Measurements from ENCODE around the gene LIPJ. TPM values are rescaled to one million over a fixed set of nuclear protein-coding genes. Genes with fewer than 3 reads are reported as not detected.

The LIPJ gene
- total RNA-seq, 2 experiments from 2014 or later = 0.06 TPM; not detected in 1

DNA sequence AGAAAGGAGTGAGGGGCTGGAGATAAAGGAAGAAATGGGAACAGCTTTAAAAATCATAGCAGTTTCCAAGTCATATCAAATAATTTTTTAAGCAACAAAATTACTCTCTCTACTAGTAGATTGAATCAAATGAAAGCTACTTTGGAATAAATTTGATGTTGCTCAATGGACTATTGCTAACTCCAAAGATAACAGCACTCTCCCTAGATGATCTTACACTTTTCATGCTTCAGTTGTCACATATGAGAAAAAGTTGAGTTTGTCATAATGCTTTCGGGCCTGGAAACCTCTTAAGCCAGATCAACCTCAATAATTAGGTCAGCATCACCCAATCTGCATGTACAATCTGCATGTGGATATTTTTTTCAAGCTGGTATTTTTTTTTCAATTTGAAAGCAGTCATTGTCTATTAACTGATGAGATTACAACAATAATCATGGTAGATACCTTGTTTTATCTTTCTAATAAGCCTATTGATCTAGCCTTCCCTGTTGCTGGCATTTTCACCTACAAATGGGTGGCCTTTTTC, 31.3 kb downstream of the LIPJ start:
- no peaks in the 10 kb centered on the region for H3K9me2 ChIP-seq (ENCODE audit: insufficient read depth, low read length)
- H3K4me1 ChIP-seq (ENCODE audit: insufficient read depth, low read length, poor library complexity, severe bottlenecking) = no peaks in the 10 kb centered on the region
- POLR2A ChIA-PET = interaction anchor here (0.6 to 0.8 kb wide), 2 partner anchors 44 to 63 kb away, joined by 3 to 4 read pairs; no protein-coding TSS in a partner anchor
- no peaks in the 10 kb centered on the region for H4K20me1 ChIP-seq (ENCODE audit: insufficient read depth, low read length)
- no peak for DNase-seq (ENCODE audit: low spot score)
- H2AFZ ChIP-seq (ENCODE audit: low read length) = no peak overlapping the region
- CTCF ChIA-PET (ENCODE audit: unreplicated experiment) = no interaction called here
- H3K79me2 ChIP-seq (ENCODE audit: insufficient read depth, low read depth, low read length) = no peaks in the 10 kb centered on the region
- H3K27ac ChIP-seq (ENCODE audit: low read depth, low read length, poor library complexity, severe bottlenecking) = no peak overlapping the region
- intact Hi-C loops (cut with micrococcal nuclease; ENCODE audit: unreplicated experiment) = no loop called here
- H3K9me3 ChIP-seq (ENCODE audit: low read length) = no peaks in the 10 kb centered on the region
- no peak overlapping the region for H3K4me3 ChIP-seq (ENCODE audit: low read depth, low read length, poor library complexity, severe bottlenecking)
- no peak for TF ChIP-seq EZH2phosphoT487 (IDR thresholded peaks at IDR 0.05; ENCODE audit: borderline replicate concordance, low read depth, low read length)
- TF ChIP-seq, protein P1, sequence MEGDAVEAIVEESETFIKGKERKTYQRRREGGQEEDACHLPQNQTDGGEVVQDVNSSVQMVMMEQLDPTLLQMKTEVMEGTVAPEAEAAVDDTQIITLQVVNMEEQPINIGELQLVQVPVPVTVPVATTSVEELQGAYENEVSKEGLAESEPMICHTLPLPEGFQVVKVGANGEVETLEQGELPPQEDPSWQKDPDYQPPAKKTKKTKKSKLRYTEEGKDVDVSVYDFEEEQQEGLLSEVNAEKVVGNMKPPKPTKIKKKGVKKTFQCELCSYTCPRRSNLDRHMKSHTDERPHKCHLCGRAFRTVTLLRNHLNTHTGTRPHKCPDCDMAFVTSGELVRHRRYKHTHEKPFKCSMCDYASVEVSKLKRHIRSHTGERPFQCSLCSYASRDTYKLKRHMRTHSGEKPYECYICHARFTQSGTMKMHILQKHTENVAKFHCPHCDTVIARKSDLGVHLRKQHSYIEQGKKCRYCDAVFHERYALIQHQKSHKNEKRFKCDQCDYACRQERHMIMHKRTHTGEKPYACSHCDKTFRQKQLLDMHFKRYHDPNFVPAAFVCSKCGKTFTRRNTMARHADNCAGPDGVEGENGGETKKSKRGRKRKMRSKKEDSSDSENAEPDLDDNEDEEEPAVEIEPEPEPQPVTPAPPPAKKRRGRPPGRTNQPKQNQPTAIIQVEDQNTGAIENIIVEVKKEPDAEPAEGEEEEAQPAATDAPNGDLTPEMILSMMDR (conservative IDR thresholded peaks at IDR 0.05; ENCODE audit: low read length) = no peak
- no TSS peak for BruUV-seq (replicated peaks)
- no peak overlapping the region for H3K4me2 ChIP-seq (ENCODE audit: low read length)
- no peaks in the 10 kb centered on the region for H3K36me3 ChIP-seq (ENCODE audit: insufficient read depth, low read length)

- Histone ChIP-seq H3K4me2 (ENCODE audit: low read length) (no peak overlapping the region), H3K9me2 (ENCODE audit: insufficient read depth, low read length) (no peaks in the 10 kb centered on the region), H3K4me3 (ENCODE audit: low read depth, low read length, poor library complexity, severe bottlenecking) (no peak overlapping the region), H3K36me3 (ENCODE audit: insufficient read depth, low read length) (no peaks in the 10 kb centered on the region), H3K79me2 (ENCODE audit: insufficient read depth, low read depth, low read length) (no peaks in the 10 kb centered on the region), H3K4me1 (ENCODE audit: insufficient read depth, low read length, poor library complexity, severe bottlenecking) (no peaks in the 10 kb centered on the region), H4K20me1 (ENCODE audit: insufficient read depth, low read length) (no peaks in the 10 kb centered on the region), H3K27ac (ENCODE audit: low read depth, low read length, poor library complexity, severe bottlenecking) (no peak overlapping the region), H2AFZ (ENCODE audit: low read length) (no peak overlapping the region), H3K9me3 (ENCODE audit: low read length) (no peaks in the 10 kb centered on the region)
- ChIA-PET POLR2A (no interaction called here), CTCF (ENCODE audit: unreplicated experiment) (no interaction called here)
- no peak for TF ChIP-seq EZH2phosphoT487 (IDR thresholded peaks at IDR 0.05; ENCODE audit: borderline replicate concordance, low read depth, low read length)
- TF ChIP-seq, protein P1 (conservative IDR thresholded peaks at IDR 0.05; ENCODE audit: low read length) = no peak
- intact Hi-C loops (cut with micrococcal nuclease; ENCODE audit: unreplicated experiment) = no loop called here
- no peak for DNase-seq (ENCODE audit: low spot score)
- no TSS peak for BruUV-seq (replicated peaks)
Observed at GRCh38 chr10:88618496-88618895, 31.9 kb downstream of the LIPJ start.

DNA sequence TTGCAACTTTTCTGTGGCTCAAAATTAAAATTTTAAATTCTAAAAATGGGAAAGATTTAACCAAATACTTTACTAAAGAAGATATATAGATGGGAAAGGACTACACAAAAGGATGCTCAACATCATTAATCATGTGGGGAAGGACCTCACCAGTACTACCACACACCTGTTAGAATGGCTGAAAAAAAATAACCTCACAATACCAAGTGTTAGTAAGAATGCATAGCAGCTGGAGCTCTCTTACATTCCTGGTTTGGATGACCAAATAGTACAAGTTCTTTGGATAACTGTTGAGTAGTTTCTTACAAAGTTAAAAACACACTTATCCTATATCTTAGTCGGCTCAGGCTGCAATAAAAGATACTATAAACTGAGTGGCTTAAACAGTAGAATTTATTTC, 33.9 kb downstream of the LIPJ start:
- no peaks in the 10 kb centered on the region for H4K20me1 ChIP-seq (ENCODE audit: insufficient read depth, low read length)
- H3K9me3 ChIP-seq (ENCODE audit: low read length) = no peaks in the 10 kb centered on the region
- H3K36me3 ChIP-seq (ENCODE audit: insufficient read depth, low read length) = no peaks in the 10 kb centered on the region
- POLR2A ChIA-PET = interaction anchor here (0.7 kb wide), 1 partner anchor 886 kb away, joined by 3 read pairs; no protein-coding TSS in a partner anchor
- intact Hi-C loops (cut with micrococcal nuclease; ENCODE audit: unreplicated experiment) = no loop called here
- BruUV-seq (replicated peaks) = no TSS peak
- TF ChIP-seq EZH2phosphoT487 (IDR thresholded peaks at IDR 0.05; ENCODE audit: borderline replicate concordance, low read depth, low read length) = no peak
- TF ChIP-seq, protein P1 (conservative IDR thresholded peaks at IDR 0.05; ENCODE audit: low read length) = no peak
- no peaks in the 10 kb centered on the region for H3K4me1 ChIP-seq (ENCODE audit: insufficient read depth, low read length, poor library complexity, severe bottlenecking)
- no peak overlapping the region for H2AFZ ChIP-seq (ENCODE audit: low read length)
- no peak for DNase-seq (ENCODE audit: low spot score)
- H3K9me2 ChIP-seq (ENCODE audit: insufficient read depth, low read length) = no peaks in the 10 kb centered on the region
- H3K4me3 ChIP-seq (ENCODE audit: low read depth, low read length, poor library complexity, severe bottlenecking) = no peak overlapping the region
- CTCF ChIA-PET (ENCODE audit: unreplicated experiment) = no interaction called here
- no peaks in the 10 kb centered on the region for H3K79me2 ChIP-seq (ENCODE audit: insufficient read depth, low read depth, low read length)
- H3K4me2 ChIP-seq (ENCODE audit: low read length) = no peak overlapping the region
- no peak overlapping the region for H3K27ac ChIP-seq (ENCODE audit: low read depth, low read length, poor library complexity, severe bottlenecking)

Measured in OCI-LY7 (cell line).